ENCODE data around the gene COX15. TPM values are rescaled to one million over a fixed set of nuclear protein-coding genes. Genes with fewer than 3 reads are reported as not detected.

COX15 gene
- total and polyA plus RNA-seq, 2 of the 8 experiments (the other 6 are each of a cell fraction or from before 2014, with no cell fraction given), result 17.5 to 36.6 TPM

GRCh38 chr10:99742254-99742653, 10.3 kb upstream of the COX15 start:
- Histone ChIP-seq H2BK12ac (ENCODE audit: low read depth, low read length) (no peak overlapping the region), H3K56ac (replicated peaks; ENCODE audit: insufficient read length, low read depth, low read length) (no peak overlapping the region), H2BK5ac (ENCODE audit: low read depth, low read length) (no peak overlapping the region), H3K4me2 (ENCODE audit: insufficient read depth in 1 of 2, low read depth in 2 of 2, low read length in 2 of 2) (no peak overlapping the region), H2AK5ac (ENCODE audit: low read depth, low read length) (no peak overlapping the region), H3K9me3 (ENCODE audit: insufficient read depth in 2 of 2, low read depth in 1 of 2, low read length in 1 of 2) (no peaks in the 10 kb centered on the region), H3K18ac (ENCODE audit: extremely low read depth, low read length) (no peak overlapping the region), H2BK20ac (ENCODE audit: low read length) (no peak overlapping the region), H3K4ac (replicated peaks; ENCODE audit: insufficient read length, low read depth, low read length) (no peak overlapping the region), H3K14ac (ENCODE audit: insufficient read length) (no peak overlapping the region), H3K36me3 (ENCODE audit: control insufficient read depth in 2 of 4, insufficient read depth in 4 of 4, low read length in 3 of 4) (peaks cover 13 to 79% (median 42%) of the 10 kb centered on the region in 4 experiments), H3K23me2 (ENCODE audit: low read depth, low read length) (no peaks in the 10 kb centered on the region), H3K9ac (replicated peaks in 1 of 4; ENCODE audit: extremely low read depth in 1 of 4, low read depth in 3 of 4, low read length in 3 of 4) (no peak overlapping the region), H4K20me1 (replicated peaks in 1 of 2; ENCODE audit: control insufficient read depth in 1 of 2, insufficient read depth in 2 of 2, low read length in 2 of 2) (peaks cover 0 to 5% of the 10 kb centered on the region in 2 experiments), H4K8ac (ENCODE audit: extremely low read depth, insufficient read depth, low read length) (no peak overlapping the region), H3K79me2 (ENCODE audit: control insufficient read depth in 1 of 2, insufficient read depth in 2 of 2, low read length in 2 of 2) (no peaks in the 10 kb centered on the region), H2BK120ac (replicated peaks; ENCODE audit: low read depth, low read length) (no peak overlapping the region), H4K91ac (replicated peaks; ENCODE audit: insufficient read length, low read length) (no peak overlapping the region), H2AFZ (ENCODE audit: low read length) (no peak overlapping the region), H4K5ac (ENCODE audit: insufficient read length, low read depth, low read length) (no peak overlapping the region), H3K4me3 (ENCODE audit: extremely low read depth in 1 of 4, insufficient read depth in 2 of 4, low read depth in 3 of 4, low read length in 4 of 4) (no peak overlapping the region), H3K27me3 (replicated peaks in 1 of 4; ENCODE audit: control insufficient read depth in 3 of 4, extremely low read depth in 1 of 4, insufficient read depth in 3 of 4, low read length in 3 of 4) (no peaks in the 10 kb centered on the region), H3K4me1 (replicated peaks in 1 of 4; ENCODE audit: control insufficient read depth in 3 of 4, insufficient read depth in 4 of 4, low read length in 3 of 4) (no peaks in the 10 kb centered on the region), H2BK15ac (ENCODE audit: low read length) (no peak overlapping the region), H3K79me1 (ENCODE audit: low read depth, low read length) (peaks cover 3% of the 10 kb centered on the region; the same call in 1 of the 2 replicates), H3K27ac (ENCODE audit: low read depth, low read length) (no peak overlapping the region), H3K23ac (ENCODE audit: insufficient read length) (no peak overlapping the region)
- ChIA-PET CTCF (ENCODE audit: partially characterized antibody) (interaction anchor here (1.7 to 1.8 kb wide), 2 partner anchors 10 kb away, joined by 3 to 8 read pairs; partner anchors contain the start of genes COX15 and CUTC), POLR2A (ENCODE audit: partially characterized antibody) (interaction anchor here (1.9 kb wide), 1 partner anchor 10 kb away, joined by 8 read pairs; the partner anchor contains the start of genes COX15 and CUTC)
- FAIRE-seq, result no peak
- DNase-seq (ENCODE audit: low read depth in 1 of 2, low spot score in 2 of 2), result no peak
- no peak for TF ChIP-seq NANOG (IDR thresholded peaks at IDR 0.05; ENCODE audit: insufficient read depth, low read depth, low read length, poor library complexity, severe bottlenecking)
- TF ChIP-seq BRCA1 (IDR thresholded peaks at IDR 0.05; ENCODE audit: low read depth, low read length), result no peak
- TF ChIP-seq CBX8 (IDR thresholded peaks at IDR 0.05; ENCODE audit: borderline replicate concordance, low read depth, low read length), result no peak
- TF ChIP-seq ZNF274 (IDR thresholded peaks at IDR 0.05; ENCODE audit: borderline replicate concordance, extremely low read depth, low read length), result no peak
